Urinary bladder (tissue), 4 donors: ENCODE results near the gene PLA2G1B. TPM values are rescaled to one million over a fixed set of nuclear protein-coding genes. Genes with fewer than 3 reads are reported as not detected.

Experiments
- DNase-seq: peaks from one replicate; pipeline ENCODE4 v3.0.0-alpha.2; 2015; ENCODE audit errors: extremely low spot score
- H3K27ac ChIP-seq: one replicate; pipeline ENCODE4 v1.5.1; 2013; ENCODE audit warnings: low read depth, mild to moderate bottlenecking, moderate library complexity
- H3K36me3 ChIP-seq: one replicate; pipeline ENCODE4 v1.6.1; 2013; ENCODE audit warnings: mild to moderate bottlenecking, moderate library complexity; ENCODE audit not compliant: insufficient read depth
- H3K4me1 ChIP-seq: one replicate; pipeline ENCODE4 v1.6.1; 2013; ENCODE audit warnings: mild to moderate bottlenecking, moderate library complexity; ENCODE audit not compliant: insufficient read depth
- H3K4me3 ChIP-seq: one replicate; pipeline ENCODE4 v1.5.1; 2013; ENCODE audit warnings: low read depth, low read length
- WGBS: extraction: QIAGEN DNeasy Blood & Tissue Kit; methylation state at CpG from one replicate; pipeline ENCODE4 v1.1.7; 2013; 5-methylcytosine and 5-hydroxymethylcytosine counted together
- polyA plus RNA-seq: library from polyadenylated mRNA; stranded (reverse); fragments of 200-250 nt; gene quantifications from one replicate; pipeline ENCODE4 v1.2.3, GENCODE V29; 2013
- total RNA-seq: library from RNA; depleted of rRNA; stranded (reverse); fragments of >200 nt; gene quantifications from one replicate; pipeline ENCODE4 v1.2.3, GENCODE V29; 2014
- donor health status: healthy with polysubstance abuse.
- donor health status: healthy.

PLA2G1B gene
- total and polyA plus RNA-seq, 2 donors, result 0.60 to 0.90 TPM

DNA sequence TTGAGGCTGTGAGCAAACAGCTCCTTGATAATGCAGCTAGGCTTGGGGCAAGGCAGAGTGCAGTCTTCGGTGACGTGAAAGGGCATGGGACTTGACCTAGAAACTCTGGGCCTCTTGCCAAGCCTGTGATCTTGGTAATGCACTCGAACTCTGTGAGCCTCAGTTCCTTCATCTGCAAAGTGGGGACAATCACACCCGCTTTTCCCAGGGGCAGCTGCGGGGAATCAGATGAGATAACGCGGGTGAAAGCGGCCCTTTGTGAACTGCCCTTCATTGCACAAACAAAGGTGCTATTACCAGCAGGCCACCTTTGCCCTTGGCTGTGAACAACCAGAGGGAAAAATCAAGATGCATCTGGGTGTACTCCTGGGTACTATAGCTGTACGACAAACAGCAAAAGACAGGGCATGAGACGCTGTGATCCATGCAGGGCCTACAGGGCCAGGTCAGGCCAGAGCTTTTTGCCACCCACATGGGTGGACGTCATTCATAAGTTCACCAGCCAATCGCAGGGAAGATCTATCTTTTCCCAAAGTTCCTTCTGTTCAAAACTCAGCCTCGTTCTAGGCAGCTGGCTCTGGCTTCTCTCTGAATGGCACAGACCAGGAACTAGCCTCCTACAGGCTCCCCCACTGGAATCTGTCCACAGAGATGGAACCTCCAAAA lies 38.2 kb upstream of the PLA2G1B start:
- no peak for DNase-seq
- 77% methylated on average over 13 of the region's 13 CpGs for WGBS
- H3K4me1 ChIP-seq, result no peaks in the 10 kb centered on the region
- no peak overlapping the region for H3K4me3 ChIP-seq
- H3K27ac ChIP-seq, result no peak overlapping the region
- H3K36me3 ChIP-seq, result no peaks in the 10 kb centered on the region

DNA sequence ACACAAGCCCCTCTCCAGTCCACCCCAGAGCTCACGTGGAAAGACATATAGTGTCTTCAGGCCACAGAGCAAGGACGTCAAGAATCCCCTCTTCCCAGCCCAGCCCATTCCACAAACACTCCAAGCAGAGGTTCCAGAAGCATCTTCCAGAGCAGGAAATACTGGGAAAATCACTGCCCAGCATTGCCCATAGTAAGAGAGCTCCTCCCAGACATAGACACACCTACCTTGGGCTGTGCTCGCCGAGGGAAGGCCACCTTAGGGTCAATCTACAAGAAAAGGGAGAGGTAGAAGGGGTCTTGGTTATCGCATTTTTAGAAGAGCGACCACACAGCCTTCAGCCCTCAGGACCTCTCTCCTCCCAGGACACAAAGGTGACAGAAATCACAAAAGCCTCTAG lies 36.9 kb upstream of the PLA2G1B start:
- Histone ChIP-seq H3K36me3 (no peaks in the 10 kb centered on the region), H3K4me3 (no peak overlapping the region), H3K27ac (no peak overlapping the region), H3K4me1 (no peaks in the 10 kb centered on the region)
- WGBS, result 81% methylated on average over 6 of the region's 6 CpGs
- no peak for DNase-seq

DNA sequence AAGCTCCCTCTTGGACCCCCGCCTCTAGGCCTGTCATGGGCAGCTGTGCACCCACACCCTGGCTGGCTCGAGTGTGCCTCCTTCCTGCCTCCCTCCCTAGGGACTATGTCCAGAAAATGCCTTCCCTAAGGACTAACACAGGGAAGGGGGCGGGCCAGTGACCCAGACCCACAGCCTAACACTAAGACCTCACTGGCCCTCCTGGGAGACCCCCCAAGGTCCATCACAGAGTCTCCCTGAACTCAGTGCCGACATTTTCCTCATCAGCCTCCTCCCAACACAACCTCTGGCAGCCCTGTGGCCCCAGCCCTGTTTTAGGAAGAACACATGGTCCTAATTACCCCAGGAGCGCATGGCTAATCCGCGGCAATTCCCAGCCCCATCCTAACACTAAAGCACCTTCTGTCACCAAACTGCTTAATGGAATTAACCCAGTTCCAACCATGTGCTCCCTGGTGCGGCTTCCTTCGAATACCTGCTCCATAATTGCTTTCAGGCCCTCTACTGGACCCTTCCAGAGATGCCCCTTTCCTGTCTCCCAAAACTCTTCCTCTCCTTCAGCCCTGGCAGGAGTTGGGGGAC lies 35.8 kb upstream of the PLA2G1B start:
- Histone ChIP-seq H3K27ac (no peak overlapping the region), H3K4me1 (no peaks in the 10 kb centered on the region), H3K36me3 (no peaks in the 10 kb centered on the region), H3K4me3 (no peak overlapping the region)
- WGBS, result 75% methylated on average over 9 of the region's 9 CpGs
- no peak for DNase-seq

DNA sequence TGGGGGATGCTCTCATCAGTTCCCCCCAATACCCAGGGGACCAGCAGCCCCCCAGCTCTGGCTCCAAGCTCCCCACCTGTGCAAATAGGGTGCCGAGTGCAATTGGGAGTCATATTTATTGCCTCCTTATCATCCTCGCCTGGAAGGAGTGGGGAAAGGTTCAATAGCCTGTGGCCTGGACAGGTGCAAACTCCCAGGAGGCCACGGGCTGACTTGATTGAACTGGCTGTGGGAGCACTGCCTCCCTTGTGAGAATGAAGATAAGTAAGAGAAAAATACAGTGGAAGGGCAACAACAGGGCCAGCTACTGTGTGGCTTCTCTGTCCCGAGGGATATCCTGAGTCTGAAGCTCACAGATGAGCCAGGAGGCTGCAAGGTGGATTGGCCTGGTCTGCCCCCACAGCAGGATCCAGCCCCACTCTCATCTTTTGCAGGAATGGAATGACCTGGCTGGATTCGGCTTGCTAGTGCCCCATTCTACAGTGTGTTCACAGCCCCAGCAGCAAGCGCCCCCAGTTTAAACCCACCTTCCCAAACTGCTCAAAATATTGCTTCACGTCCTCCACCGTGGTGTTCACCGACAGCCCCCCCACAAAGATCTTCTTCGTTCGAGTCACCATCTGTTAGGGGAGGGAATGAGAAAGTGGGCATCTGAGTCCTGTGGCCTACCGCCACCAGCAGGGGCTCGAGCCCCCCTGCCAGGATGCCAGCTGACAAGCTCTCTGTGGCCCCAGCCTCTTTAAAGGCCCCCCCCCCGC lies 35.1 kb upstream of the PLA2G1B start:
- Histone ChIP-seq H3K36me3 (no peaks in the 10 kb centered on the region), H3K4me3 (no peak overlapping the region), H3K4me1 (no peaks in the 10 kb centered on the region), H3K27ac (no peak overlapping the region)
- 85% methylated on average over 14 of the region's 14 CpGs for WGBS
- no peak for DNase-seq

DNA sequence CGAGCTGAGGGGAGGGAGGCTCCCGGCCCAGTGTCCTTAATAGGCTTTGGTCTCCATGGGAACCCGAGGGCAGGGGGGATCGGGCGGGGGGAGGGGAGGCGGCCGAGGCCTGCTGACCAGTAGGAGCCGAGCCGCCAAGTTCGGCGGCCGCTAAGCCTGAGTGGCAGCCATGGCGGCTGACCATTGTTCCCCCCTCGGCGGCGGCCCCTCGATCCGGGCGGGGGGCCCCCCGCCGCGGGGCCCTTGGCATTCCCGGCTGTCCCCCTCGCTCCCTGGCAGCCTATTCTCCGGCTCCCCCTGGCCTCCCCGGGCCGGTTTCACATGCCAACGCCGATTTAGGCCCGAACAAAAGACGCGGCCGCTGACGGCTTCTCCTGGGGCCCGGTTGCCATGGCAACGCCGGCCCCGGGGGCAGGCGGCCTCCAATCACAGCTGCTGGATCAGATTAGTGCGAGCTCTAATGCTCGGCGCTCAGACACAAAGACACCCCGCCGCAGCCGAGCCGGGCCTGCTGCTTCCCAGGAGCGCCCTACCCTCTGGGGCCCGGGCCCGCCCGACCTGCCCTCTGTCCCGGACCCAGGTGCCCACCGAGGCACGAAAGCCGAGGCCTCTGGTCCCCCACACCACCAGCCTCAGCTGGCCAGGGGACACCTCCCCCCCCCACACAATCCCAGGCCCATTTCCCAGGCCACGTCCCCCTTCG lies 34.1 kb upstream of the PLA2G1B start:
- H3K36me3 ChIP-seq, result no peaks in the 10 kb centered on the region
- H3K4me1 ChIP-seq, result no peaks in the 10 kb centered on the region
- H3K4me3 ChIP-seq, result peak overlapping the region; percentile 32
- WGBS, result 5% methylated on average over 56 of the region's 56 CpGs
- DNase-seq, result peak; percentile 45
- no peak overlapping the region for H3K27ac ChIP-seq

DNA sequence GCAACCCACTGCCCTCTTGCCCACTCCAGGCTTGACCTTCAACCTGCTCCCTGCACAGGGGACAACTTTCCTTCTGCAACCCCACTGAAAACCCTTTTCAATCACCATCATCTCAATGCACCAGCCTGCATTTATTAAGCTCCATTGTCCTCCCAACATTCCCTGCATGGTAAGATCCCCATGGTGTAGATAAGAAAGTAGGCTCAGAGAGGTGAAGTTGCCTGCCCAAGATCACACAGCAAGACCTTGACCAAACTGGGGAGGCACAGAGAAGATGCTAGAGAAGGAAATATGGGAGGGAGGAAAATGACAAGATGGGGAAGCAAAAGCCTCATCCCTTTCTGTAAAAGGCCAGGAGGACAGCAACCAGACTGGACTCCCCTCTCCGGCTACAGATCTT lies 31.5 kb upstream of the PLA2G1B start:
- H3K4me1 ChIP-seq, result no peaks in the 10 kb centered on the region
- no peak for DNase-seq
- H3K4me3 ChIP-seq, result no peak overlapping the region
- no peaks in the 10 kb centered on the region for H3K36me3 ChIP-seq
- WGBS, result 89% methylated on average over 1 of the region's 1 CpG
- H3K27ac ChIP-seq, result no peak overlapping the region

DNA sequence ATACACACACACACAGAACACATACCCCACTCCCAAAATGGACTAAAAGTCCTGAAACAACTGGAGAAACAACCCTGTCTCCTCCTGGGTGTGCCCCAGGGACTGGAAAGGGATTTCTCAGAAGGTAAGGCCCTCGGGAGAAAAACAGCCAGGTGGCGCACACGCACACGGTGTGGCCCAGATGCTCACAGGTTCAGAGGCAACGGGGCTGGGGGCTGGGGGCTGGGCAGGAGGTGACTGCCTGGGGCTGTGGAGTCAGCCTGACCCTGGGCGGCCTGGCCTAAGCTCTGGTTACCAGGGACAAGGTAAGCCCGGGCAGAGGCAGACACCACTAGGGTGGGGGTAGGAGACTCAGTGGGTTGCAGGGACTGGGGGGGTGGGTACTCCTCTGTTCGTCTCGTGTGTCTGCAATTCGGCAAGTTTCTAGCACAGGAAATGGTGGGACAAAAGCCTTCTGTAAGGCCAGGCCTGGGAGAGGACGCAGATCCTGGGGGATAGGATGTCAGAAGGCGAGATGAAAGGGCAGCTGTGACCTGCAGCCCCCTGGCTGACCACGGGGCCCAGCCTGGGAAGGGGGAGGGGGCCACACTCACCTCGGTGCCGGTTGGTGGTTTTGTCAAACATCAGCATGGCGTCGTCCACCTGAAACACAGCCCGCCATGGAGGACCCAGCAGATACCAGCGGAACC lies 31.0 kb upstream of the PLA2G1B start:
- Histone ChIP-seq H3K4me3 (no peak overlapping the region), H3K36me3 (no peaks in the 10 kb centered on the region), H3K4me1 (no peaks in the 10 kb centered on the region), H3K27ac (no peak overlapping the region)
- no peak for DNase-seq
- 59% methylated on average over 19 of the region's 19 CpGs for WGBS

DNA sequence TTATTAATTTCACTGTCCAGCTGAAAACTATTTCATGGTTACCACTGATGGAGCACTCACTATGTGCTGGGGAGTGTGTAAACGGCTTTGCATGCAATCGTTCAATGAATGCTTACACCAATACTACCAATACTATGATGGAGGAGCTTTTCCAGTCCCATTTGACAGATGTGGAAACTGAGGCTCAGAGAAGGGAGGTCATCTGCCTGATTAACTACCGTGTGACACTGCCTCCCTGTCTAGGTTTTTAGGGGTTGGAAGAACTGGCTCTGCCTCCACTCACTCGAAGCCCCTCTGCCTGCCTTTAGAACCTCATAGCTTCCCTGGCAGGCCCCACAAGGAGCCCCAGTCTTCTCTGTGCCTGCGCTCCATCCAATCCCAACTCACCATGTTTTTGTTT lies 29.5 kb upstream of the PLA2G1B start:
- Histone ChIP-seq H3K36me3 (no peaks in the 10 kb centered on the region), H3K27ac (no peak overlapping the region), H3K4me3 (no peak overlapping the region), H3K4me1 (no peaks in the 10 kb centered on the region)
- WGBS, result 88% methylated on average over 5 of the region's 5 CpGs
- no peak for DNase-seq

DNA sequence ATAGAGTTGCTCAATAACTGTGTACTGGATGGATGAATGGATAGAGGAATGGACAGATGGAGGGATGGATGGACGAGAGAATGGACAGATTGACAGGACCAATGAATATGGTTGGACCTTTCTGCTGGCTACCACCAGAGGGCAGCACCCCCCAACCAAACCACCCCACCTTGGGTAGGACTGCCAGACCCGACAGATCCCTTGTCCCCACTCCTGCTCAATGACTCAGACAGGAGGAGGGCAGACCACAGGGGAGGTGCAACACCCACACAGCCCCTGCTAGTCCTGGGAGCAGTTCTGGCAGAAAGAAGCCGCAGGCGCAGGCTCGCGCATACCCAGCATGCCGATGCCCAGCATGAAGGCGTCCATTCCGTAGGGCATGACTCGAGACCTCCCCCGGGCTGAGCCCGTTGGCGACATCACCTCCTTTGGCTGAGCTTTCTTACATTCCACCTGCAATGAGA lies 29.0 kb upstream of the PLA2G1B start:
- DNase-seq, result peak; percentile 48
- 59% methylated on average over 13 of the region's 13 CpGs for WGBS
- Histone ChIP-seq H3K27ac (no peak overlapping the region), H3K4me3 (no peak overlapping the region), H3K4me1 (no peaks in the 10 kb centered on the region), H3K36me3 (no peaks in the 10 kb centered on the region)

DNA sequence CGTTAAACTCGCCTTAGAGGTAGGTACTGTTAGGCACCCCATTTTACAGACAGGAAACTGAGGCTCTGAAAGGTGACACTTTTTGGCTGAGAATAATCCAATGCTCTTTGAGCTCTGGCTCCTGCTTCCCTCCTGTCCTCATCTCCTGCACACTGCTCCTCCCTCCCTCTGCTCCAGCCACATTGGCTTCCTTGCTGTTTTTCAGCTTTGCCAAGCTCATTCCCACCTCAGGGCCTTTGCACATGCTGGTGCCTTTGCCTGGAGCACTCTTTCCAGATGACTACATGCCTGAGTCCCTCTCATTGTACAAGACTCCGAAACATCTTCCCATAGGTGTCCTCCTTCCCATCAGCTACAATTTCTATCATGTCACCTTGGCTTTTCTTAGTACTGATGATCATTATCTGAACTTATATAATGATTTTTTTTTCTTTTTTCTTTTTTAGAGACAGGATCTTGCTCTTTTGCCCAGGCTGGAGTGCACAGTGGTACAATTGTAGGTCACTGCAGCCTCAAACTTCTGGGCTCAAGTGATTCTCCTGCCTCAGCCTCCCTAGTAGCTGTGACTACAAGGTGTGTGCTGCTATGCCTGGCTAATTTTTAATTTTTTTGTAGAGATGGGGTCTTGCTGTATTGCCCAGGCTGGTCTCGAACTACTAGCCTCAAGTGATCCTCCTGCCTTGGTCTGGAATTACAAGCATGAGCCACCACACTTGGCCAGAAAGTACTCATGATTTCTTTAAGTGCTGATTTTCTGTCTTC lies 26.2 kb upstream of the PLA2G1B start:
- no peak for DNase-seq
- no peaks in the 10 kb centered on the region for H3K36me3 ChIP-seq
- H3K4me1 ChIP-seq, result no peaks in the 10 kb centered on the region
- 95% methylated on average over 4 of the region's 4 CpGs for WGBS
- no peak overlapping the region for H3K4me3 ChIP-seq
- H3K27ac ChIP-seq, result no peak overlapping the region

DNA sequence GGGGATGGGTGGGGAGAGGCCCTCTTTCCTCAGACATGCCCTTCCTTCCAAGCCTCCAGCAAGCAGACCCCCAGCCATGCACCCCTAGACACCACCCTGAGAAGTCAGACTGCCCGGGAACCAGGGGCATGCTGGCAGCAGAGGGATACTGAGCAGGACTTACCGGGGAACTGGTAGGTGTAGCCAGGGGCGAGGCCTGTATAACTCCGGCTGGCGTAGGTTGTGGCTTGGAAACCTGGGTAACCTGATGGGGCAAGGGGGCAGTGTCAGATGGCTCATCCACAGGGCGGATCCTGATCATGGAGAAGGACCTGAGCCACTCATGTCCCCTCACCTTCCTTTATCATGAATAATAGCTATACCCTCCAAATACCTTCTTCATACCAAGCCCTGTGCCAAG lies 25.6 kb upstream of the PLA2G1B start:
- no peak for DNase-seq
- H3K4me3 ChIP-seq, result no peak overlapping the region
- WGBS, result 98% methylated on average over 6 of the region's 6 CpGs
- no peak overlapping the region for H3K27ac ChIP-seq
- no peaks in the 10 kb centered on the region for H3K36me3 ChIP-seq
- no peaks in the 10 kb centered on the region for H3K4me1 ChIP-seq

DNA sequence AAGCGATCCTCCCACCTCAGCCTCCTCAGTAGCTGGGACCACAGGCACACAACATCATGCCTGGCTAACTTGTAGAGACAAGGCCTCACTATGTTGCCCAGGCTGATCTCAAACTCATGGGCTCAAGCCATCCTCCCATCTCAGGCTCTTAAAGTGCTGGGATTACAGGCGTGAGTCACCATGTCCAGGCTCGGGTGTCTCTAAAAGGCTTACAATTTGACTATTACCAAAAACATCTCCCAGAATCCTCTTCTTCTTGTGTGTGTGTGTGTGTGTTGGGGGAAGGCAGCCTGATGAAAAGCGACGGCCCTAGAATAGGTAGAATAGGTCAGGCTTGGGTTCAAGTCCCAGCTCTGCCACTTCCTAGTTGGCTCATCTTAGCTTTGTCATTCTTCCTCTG lies 24.5 kb upstream of the PLA2G1B start:
- no peak overlapping the region for H3K27ac ChIP-seq
- WGBS, result 81% methylated on average over 5 of the region's 5 CpGs
- H3K4me1 ChIP-seq, result no peaks in the 10 kb centered on the region
- DNase-seq, result no peak
- no peaks in the 10 kb centered on the region for H3K36me3 ChIP-seq
- no peak overlapping the region for H3K4me3 ChIP-seq
